ENCODE data around the gene APC2.

DNA sequence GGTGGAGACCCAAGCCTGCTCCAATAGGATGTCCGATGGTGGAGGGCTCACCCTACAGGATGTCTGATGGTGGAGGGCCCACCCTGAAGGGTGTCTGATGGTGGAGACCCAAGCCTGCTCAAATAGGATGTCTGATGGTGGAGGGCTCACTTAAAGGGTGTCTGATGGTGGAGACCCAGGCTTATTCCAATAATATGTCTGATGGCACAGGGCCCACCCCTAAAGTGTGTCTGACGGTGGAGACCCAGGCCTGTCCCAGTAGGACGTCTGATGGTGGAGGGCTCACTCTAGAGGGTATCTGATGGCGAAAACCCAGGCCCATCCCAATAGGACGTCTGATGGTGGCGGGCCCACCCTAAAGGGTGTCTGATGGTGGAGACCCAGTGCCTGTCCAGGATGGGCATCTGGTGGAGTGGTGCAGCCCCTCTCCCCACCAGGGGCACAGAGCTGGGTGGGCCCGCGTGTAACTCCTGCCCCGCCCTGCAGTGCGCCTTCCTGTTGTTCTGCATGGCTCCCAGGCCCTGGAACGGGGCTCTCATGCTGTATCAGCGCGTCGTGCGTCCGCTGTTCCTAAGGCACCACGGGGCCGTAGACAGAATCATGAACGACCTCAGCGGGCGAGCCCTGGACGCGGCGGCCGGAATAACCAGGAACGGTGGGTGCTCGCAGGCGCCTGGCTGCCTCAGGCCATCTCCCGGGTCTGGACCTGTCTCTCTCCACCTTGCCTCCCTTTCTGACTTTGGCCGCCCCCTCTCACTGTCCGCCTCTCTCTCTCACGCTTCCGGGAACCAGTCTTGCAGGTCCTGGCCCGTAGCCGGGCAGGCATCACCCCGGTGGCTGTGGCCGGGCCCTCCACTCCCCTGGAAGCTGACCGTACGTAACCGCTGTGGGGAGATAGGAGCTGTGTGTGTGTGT is 46.1 kb downstream of the APC2 start:
- TF ChIP-seq FOXA1 (IDR thresholded peaks at IDR 0.05) (no peak), GABPA (IDR thresholded peaks at IDR 0.05 in 1 of 2, conservative IDR thresholded peaks at IDR 0.05 in 1 of 2) (no peak), HNF4A (conservative IDR thresholded peaks at IDR 0.05) (no peak), RAD21 (IDR thresholded peaks at IDR 0.05) (no peak), JUND (IDR thresholded peaks at IDR 0.05) (no peak), ZBTB33 (IDR thresholded peaks at IDR 0.05) (no peak), ATF3 (IDR thresholded peaks at IDR 0.05) (no peak)
- TF ChIP-seq, protein P1, sequence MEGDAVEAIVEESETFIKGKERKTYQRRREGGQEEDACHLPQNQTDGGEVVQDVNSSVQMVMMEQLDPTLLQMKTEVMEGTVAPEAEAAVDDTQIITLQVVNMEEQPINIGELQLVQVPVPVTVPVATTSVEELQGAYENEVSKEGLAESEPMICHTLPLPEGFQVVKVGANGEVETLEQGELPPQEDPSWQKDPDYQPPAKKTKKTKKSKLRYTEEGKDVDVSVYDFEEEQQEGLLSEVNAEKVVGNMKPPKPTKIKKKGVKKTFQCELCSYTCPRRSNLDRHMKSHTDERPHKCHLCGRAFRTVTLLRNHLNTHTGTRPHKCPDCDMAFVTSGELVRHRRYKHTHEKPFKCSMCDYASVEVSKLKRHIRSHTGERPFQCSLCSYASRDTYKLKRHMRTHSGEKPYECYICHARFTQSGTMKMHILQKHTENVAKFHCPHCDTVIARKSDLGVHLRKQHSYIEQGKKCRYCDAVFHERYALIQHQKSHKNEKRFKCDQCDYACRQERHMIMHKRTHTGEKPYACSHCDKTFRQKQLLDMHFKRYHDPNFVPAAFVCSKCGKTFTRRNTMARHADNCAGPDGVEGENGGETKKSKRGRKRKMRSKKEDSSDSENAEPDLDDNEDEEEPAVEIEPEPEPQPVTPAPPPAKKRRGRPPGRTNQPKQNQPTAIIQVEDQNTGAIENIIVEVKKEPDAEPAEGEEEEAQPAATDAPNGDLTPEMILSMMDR (IDR thresholded peaks at IDR 0.05; ENCODE audit: low read depth, low read length, missing input control) = no peak
- TF ChIP-seq, protein P2, sequence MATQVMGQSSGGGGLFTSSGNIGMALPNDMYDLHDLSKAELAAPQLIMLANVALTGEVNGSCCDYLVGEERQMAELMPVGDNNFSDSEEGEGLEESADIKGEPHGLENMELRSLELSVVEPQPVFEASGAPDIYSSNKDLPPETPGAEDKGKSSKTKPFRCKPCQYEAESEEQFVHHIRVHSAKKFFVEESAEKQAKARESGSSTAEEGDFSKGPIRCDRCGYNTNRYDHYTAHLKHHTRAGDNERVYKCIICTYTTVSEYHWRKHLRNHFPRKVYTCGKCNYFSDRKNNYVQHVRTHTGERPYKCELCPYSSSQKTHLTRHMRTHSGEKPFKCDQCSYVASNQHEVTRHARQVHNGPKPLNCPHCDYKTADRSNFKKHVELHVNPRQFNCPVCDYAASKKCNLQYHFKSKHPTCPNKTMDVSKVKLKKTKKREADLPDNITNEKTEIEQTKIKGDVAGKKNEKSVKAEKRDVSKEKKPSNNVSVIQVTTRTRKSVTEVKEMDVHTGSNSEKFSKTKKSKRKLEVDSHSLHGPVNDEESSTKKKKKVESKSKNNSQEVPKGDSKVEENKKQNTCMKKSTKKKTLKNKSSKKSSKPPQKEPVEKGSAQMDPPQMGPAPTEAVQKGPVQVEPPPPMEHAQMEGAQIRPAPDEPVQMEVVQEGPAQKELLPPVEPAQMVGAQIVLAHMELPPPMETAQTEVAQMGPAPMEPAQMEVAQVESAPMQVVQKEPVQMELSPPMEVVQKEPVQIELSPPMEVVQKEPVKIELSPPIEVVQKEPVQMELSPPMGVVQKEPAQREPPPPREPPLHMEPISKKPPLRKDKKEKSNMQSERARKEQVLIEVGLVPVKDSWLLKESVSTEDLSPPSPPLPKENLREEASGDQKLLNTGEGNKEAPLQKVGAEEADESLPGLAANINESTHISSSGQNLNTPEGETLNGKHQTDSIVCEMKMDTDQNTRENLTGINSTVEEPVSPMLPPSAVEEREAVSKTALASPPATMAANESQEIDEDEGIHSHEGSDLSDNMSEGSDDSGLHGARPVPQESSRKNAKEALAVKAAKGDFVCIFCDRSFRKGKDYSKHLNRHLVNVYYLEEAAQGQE (IDR thresholded peaks at IDR 0.05) = no peak
